ENCODE results near the gene LRRC17.

LRRC17 gene, protein sequence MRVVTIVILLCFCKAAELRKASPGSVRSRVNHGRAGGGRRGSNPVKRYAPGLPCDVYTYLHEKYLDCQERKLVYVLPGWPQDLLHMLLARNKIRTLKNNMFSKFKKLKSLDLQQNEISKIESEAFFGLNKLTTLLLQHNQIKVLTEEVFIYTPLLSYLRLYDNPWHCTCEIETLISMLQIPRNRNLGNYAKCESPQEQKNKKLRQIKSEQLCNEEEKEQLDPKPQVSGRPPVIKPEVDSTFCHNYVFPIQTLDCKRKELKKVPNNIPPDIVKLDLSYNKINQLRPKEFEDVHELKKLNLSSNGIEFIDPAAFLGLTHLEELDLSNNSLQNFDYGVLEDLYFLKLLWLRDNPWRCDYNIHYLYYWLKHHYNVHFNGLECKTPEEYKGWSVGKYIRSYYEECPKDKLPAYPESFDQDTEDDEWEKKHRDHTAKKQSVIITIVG

DNA sequence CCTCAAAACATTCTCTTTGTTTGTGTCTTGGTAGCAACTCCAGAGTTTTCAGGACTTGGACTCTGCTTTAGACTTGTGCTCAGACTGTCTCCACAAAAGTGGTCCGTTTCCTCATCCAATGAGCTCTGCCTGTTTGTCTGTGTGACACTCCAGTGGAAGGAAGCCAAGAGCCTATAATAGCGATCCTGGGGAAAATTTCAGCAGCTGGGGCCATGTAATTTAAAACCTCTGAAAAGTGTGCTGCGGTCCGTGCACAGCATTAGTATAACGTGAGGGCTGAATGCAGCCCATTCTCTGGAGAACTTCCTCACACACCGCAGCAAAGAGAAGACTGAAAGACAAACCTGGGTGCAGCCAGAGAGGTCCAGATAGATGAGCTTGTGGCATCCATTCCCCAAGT lies at the start of gene LRRC17:
LRRC17 (plus strand) TSS at position 259 of the 400 bp plus-strand sequence. CDS start 20,914 bp downstream, outside the sequence.
- no peak for DNase-seq

DNA sequence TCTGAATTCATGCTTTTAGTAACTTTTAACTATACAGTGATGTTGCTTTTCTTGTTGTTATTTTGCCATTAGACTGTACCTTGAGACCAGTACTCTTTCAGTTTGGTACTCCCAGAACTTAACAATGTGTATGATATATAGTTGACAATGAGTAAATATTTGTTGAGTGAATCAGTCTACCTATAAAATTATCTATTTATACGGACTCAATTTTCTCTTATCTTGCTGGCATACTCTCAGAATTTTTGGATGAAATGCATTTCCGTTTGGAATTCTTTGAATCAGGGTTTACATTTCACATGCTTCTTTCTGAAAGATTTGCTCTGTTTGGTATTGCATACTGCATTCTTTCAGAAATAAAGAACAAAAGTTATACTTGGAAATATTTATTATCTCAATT lies 47.8 kb upstream of the LRRC17 start:
- DNase-seq = no peak

DNA sequence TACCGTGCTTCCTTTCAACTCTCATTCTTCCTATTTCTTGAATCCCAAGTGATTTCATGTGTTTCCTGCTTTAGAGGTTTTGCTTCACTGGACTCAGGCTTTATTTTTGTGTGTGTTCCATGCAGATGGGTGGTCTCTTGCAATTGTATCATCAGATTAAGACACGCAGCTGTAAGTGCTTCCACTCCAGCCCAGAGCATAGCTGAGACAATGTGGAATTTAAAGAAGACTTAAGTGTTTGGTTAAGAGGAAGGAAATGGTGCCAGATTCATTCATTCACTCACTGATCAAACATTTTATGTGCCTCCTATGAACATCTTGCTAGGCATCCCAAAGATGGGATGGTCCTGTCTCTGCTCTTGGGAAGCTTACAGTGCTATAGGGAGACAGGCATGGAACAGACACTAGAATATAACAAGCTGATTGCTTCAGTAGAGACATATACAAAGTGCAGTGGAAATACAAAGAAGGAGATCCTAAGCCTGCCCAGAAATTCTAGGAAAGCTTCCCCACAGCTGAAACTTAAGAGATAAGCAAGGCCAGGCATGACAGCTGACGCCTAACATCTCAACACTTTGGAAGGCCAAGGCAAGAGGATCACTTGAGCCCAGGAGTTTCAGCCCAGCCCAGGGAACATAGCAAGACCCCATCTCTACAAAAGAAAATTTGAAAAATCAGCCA lies 46.1 kb upstream of the LRRC17 start:
- DNase-seq = no peak

DNA sequence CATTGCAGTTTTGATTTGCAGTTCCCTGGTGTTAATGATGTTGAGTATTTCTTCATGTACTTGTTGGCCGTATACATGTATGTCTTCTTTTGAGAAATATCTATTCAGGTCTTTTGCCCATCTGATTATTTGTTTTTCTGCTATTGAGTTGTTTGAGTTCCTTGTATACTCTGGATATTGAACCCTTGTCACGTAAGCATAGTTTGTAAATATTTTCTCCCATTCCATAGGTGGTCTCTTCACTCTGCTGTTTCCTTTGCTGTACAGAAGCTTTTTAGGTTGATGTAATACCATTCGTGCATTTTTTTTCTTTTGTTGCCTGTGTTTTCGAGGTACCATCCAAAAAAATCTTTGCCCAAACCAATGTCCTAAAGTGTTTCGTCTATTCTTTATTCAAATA lies 43.6 kb upstream of the LRRC17 start:
- DNase-seq = no peak

DNA sequence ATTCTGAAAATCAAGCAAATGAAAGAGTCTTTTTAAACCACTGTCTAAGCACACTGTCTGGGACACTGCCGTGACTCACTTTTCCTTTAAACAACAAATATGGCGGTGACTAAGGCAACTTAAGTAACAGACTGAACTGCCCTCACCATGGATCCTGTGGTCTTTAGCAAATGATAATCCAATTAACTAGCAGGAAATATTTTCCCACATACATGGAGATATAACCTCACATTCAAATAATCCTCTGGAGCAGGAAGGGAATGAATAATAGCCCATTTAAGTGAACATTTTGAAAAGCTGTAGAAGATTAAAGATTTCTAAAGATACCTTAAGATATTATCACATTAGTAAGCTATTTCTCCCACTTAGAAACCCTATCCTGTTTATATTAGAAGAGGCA lies 40.3 kb upstream of the LRRC17 start:
- no peak for DNase-seq

DNA sequence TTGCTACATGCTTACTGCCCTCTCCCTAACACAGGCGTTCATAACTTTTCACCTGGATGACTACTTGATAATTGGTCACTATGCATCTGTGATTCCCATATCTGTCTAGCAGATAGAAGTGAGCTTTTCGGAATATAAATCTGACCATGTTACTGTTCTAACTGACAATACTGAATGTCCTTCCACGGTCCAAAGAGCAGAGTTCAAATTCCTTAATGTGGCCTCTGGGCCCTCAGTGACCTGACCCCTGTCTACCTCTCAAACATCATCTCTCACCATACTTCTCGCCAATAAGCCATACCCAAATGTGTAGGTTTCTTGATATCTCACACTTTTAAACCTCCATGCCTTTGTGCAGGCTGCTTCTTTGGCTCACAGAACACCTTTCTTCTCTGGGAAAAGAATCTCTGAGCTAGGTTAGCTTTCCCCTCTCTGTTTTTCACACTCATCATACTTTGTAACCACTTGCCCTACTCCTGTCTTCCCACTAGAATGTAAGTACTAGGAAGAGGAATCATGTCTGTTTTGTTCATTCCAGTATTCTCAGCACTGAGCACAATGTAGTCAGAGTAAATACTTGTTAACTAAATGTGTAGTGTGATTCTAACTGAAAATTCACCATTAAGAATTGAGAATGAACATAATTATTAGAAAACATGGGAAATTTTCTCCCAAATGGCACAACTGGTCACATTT lies 39.2 kb upstream of the LRRC17 start:
- DNase-seq = no peak

DNA sequence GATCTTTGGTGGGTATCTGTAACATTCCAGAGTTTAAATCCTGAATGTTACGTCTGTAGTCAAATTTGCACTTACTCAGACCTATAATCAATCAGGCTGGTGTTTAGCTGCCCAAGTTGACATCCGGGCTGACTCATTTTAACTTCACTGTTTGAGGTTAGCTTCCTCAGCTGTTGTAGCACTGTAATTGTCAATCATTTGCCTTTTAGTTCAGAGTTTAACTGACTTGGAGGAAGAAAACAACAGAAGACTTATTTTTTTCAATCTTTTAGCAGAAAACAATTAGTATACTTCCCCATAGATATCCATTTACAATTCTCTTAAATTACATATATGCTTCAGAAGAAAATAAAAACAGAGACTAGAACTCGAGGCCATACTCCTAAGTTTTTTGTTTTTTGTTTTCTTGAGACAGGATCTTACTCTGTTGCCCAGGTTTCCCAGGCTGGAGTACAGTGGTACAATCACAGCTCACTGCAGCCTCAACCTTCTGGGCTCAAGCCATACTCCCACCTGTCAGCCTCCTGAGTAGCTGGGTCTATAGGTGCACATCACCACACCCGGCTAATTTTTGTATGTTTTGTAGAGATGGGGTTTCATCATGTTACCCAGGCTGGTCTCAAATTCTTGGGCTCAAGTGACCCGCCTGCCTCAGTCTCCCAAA lies 38.5 kb upstream of the LRRC17 start:
- DNase-seq = peak; percentile 22

DNA sequence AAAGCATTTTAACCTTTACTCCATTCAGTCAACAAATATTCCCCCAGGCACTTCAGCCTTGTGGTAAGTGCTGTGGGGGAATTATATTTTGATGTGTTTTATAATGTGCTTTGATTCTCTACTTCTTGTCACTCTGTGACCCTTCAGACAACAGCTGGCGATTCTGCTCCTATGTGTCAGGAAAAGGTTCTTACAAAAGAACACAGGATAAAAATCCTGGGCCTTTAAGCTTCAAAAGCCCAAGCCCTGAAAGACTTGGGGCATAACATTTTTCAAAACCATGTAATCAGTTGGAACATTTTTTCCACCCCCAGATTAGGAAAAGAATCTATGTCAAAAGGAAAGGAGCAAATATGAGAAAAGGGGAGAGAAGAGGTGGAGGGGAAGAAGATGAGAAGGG lies 37.8 kb upstream of the LRRC17 start:
- DNase-seq = no peak

DNA sequence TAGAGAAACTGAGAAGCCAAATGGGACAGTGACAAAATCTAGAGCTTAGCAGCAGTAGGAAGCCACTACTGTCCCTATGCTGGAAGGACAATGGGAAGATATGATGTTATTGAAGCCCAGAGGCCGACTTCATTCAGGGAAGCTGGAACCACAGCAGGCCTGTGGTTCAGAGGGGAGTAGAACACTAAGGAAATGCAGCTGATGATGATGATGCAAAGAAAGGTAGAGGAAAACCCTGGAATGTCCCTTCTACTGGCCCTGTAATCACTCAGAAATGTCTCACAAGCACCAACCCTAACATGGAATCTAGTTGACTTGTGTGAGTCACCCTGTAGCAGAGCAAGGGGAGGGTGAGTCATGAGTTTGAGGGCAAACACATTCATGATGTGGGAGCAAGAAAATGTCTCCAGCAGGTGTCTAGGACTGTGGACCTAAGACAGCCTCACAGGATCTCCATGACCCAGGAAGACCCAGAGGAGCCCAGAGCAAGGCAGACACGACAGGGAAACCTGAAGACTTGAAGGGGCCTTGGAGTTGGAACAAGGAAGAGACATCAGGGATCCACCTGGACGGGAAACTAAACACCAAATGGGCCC lies 37.0 kb upstream of the LRRC17 start:
- no peak for DNase-seq

DNA sequence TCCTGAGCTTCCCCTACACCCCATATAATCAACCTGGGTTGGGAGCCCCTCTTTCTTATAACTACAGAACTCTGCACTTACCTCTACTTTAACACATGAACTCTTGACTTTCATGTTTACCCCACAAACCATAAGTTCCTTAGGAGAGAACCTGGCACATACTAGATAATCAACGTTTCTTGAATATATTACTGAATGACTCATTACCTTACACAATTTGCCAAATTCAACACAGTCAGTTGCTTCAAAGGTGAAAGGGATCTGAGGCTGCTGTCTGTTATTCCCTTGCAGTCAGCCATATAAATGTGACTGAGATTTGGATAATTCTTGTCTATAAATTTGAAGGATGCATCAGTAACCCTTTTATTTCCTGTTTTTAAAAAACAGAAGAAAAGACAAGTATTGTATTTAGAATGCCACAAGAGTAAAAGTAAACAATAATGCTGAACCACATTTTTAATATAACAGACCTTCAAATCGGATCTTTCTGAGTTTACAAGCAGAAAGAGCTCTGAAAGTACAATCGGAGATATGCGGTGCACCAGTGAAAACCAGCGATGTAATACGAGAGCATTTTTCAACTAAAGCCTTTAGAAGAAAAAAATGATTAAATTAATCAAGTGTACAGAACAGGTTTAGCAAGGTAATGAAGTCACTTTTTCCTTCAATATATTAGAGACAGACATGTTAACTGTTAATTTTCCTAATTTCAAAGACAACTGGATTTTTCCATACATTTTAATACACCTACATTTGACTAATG lies 29.5 kb upstream of the LRRC17 start:
- DNase-seq = no peak

DNA sequence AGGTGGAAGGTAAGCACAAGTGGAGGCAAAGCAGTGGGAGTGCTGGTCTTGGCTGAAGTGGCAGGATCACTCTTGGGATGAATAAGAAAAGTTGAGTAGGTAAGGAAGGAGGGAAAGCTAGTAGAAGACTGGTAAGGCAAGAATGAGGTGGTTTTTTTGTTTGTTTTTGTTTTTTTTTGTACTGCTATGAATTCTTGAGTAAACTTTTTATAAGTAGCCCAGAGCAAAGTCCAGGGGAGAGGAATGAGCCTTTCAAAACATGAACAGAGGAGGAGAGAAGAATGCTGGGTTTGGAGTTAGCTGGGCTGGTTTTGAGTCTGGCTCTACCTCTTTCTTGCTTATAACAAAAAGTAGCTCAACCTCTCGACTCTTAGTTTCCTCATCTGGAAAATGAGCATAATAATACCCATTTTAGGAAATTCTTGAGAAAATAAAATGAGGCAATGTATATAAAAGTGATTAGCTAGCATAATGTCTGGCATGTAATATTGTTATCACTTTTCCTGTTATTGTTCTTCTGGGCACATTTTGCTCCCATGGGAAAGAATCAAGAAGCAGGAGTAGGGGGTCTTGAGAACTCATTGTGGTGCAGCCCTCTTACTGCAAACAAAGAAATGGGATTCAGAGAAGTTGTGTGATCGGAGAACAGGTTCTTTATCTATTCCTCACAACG lies 24.1 kb upstream of the LRRC17 start:
- no peak for DNase-seq

DNA sequence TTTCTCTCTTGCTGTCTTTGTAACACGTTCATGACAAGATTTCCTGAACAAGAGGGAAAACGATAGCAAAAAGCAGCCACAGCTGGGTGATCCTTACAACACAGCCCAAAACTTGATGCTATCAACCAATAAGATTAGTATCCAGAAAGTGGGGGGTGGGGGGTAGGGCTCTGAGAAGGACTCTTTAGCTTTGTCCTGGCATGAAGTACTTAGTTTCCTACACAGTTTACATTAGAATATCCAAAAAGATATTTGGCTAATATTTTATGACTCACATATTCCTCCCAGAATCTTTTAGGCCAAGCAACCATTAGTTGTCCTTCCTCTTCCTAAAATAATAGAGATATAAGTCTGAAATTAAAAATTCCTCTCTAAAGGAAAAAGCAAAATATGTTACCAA lies 22.9 kb upstream of the LRRC17 start:
- DNase-seq = no peak

DNA sequence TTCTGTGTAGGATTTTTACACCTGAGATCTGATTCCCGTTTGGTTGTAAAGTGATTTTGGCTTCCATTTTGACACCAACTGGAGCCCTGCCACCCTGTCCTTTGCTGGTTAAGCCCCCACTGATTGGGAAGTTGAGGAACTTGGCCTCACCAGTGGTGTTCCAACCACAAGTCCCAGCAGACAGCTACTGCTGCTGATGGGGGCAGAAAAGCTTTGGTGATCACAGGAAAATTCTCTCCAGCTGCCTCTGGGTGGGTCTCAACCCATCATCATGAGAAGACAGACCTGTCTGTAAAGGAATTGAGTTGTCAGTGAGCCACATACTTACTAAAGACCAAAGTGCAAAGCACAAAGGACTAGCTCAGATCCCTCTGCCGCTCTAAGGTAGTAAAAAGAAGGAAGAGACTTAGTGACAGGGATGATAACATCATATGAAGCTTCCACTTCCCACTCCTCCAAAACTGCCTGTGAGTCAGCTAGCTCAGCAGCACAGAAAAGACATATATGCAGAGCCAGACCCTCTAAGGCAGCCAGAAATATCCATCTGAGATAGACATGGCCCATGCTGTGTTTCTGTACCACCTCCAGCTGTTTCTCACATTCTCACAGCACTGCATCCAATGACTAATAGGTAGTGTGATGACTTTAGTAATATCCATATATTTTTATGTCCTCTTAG lies 22.4 kb upstream of the LRRC17 start:
- no peak for DNase-seq

DNA sequence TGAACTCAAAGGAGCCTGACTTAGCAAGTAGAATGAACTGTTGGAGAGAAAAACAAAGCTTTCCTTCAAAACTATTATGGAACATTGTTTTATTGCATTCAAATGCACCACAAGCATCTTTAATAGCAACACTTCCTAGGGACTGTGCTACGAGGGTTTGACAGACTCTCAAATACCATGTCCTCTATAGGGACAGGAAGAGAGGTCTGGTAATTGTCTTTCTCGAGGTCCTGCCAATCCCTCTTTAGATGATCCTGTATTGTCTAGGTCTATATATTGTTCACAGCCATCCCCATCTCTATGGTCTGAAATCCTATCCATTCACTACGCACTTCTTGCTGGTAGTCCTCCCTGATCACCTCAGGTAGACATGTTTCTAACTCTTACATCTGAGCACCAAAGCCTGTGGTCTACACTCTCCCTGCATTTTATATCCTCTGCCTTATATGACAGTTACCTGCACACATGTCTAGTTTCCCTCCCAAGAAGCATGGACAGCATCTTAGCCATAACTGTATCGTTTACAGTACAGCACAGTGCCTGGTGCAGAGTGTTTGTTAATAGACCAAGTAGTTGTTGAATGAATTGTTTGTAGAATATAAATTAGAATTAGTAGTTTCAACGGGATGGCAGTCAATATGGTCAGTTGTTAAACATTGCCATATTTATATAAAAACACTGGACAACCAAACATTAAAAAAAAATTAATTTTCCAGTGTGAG lies 21.7 kb upstream of the LRRC17 start:
- DNase-seq = no peak

DNA sequence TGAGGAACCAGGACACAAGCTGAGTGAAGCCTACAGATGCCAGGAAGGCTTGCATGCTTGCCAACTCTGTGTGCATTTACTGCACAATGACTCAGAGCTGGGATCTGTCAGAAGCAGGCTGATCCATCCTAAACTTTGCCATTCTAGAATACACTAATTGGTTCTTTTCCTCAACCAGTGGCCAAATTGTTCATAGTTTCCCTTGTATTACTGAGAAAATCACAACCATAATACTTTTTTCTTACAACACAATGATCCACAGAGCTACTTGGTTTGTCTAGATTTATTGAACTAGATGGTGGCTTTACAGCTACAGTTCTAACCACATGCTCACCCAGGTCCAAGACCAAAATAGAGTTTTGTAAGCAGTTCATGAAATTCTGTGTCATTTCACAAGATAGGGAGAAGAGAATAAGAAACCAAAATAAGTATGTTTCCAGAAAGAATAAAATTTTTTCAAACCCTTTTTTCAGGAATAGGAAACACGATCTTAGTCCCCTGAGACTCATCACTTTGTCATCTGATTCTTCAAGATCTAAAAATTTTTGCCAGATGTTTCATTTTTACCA lies 21.0 kb upstream of the LRRC17 start:
- DNase-seq = no peak

DNA sequence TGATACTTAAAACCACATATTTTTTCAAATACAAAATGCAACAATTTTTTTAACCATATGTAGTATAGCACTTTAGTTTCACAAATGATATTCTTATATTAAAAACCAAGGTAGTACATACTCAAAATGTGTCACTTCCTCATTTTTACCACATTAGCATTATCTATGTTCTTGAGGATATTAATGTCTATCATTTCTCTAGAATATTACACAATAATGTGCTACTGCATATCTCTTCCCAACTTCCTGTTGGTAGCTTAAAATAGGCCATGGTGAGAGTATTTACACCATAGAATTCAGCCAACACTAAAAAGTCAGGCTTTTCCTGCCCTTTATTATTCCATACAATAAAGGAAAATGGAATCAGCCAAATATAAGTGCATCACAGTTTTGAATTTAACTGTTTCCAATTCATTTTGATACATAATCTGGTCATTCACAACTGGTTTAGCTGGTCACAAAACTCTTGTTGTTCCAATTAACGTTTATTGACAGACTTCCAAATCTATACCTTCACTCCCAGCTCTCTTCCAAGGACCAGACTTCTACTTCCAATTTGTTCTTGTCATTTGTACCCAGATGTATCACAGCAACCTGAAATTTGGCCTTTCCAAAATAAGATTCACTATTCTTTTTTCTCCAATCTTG lies 20.0 kb upstream of the LRRC17 start:
- no peak for DNase-seq

DNA sequence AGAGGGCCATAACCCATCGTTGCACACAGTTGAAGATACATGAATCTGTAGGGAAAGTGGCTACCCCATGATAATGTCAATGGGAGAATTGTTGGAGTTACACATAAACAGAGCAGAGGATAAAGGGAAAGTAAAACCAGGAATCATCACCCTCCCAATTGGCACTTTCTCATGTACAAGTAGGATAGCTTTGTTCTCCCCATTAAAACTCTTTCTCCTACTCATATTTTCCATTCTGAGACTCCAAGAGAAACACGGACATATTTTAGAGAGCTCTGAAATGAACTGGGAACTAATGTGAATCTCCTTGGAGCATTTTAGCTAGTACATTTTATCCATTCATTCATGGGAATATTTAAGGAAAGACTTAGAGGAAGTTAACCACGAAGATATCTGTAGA lies 17.2 kb upstream of the LRRC17 start:
- no peak for DNase-seq

DNA sequence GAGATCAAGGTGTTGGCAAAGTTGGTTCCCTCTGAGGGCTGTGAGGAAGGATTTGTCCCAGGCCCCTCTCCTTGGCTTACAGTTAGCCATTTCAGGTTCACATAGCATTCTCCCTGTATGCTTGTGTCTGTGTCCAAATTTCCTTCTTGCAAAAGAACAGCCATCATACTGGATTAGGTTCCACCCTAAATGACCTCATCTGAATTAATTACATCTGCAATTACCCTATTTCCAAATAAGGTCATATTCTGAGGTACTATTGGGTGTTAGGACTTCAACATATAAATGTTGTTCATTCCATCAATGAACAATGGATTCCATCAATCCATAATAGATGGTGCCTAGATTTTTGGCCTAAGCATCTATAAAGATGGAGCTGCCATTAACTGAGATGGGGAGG lies 16.2 kb upstream of the LRRC17 start:
- DNase-seq = no peak

DNA sequence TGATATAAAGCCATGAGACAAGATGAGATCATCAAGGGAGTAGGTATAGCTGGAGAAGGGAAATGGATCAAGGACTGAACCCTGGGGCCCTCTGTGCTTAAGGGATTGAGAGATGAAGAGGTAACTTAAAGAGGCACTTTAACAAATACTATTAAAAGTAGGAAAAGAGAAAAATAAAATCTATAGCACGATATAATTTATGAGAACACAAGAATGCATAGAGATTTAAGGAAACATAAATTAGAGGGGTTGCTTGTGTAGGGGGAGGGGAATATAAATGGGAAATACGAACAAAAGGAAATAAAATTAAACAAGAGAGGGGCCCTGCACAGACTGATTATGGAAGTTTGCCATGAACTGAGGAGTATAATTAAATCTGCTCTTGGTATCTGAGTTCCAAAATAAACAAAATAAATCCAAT lies 15.6 kb upstream of the LRRC17 start:
- no peak for DNase-seq
